GM13976 (cell line): ENCODE results near the gene MRPS22.

Experiments
- DNase-seq: peaks from one replicate; pipeline ENCODE4 v3.0.0; 2012; ENCODE audit warnings: low spot score
- CTCF ChIP-seq: IDR thresholded peaks from 2 replicates; pipeline ENCODE4 v1.5.1; 2012; ENCODE audit warnings: borderline replicate concordance, mild to moderate bottlenecking; ENCODE audit not compliant: insufficient read depth; ENCODE audit errors: extremely low read depth, missing control alignments, control extremely low read depth
- in situ Hi-C: fragments of 300-500 bp; cut with MboI; formaldehyde crosslinking; loops from one replicate; pipeline ENCODE4 v1.12.0; 2022; ENCODE audit warnings: low sequenced_read_pairs, mixed read lengths, inconsistent platforms; ENCODE audit not compliant: unreplicated experiment

Gene MRPS22

GRCh38 chr3:139343895-139344856, at the start of gene MRPS22:
MRPS22 (plus strand) TSS chr3:139344020; CDS start chr3:139344027, 7 bp downstream.
- peak; percentile 91 for DNase-seq
- no peak for TF ChIP-seq CTCF
- in situ Hi-C loops: no loop called here

- no peak for DNase-seq
These were observed 48.8 kb upstream of the MRPS22 start for GRCh38 chr3:139295040-139295439.

DNA sequence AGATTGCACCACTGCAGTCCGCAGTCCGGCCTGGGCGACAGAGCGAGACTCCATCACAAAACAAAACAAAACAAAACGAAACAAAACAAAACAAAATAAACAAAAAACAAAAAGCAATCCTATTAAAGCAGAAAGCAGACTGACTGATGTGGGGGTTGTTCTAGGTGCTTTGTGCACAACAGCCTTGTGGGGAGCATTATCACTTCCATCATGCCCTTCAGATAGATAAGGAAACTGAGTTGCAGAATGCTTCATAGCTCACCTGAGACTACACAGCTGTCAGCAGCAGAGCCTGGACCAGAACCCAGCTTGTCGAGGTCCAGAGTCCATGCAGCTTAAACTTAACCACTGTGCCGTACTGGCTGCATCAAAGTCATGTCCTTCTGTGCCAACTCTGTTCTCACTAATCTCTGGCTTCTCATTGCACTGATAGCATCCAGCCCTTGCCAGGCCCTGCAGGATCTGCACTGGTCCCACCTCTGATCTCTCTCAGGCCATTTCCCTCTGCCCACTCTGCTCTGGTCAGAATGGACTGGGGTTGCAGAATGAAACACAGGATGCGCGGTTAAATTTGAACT, 47.6 kb upstream of the MRPS22 start:
- in situ Hi-C loops: no loop called here
- no peak for DNase-seq
- TF ChIP-seq CTCF: no peak

More at GRCh38 chr3:139295040-139295439, 48.8 kb upstream of the MRPS22 start:
- no peak for TF ChIP-seq CTCF
- in situ Hi-C loops: no loop called here

GRCh38 chr3:139297588-139298311, 46.1 kb upstream of the MRPS22 start:
- in situ Hi-C loops: no loop called here
- no peak for DNase-seq
- TF ChIP-seq CTCF: no peak

GRCh38 chr3:139299261-139300132, 44.3 kb upstream of the MRPS22 start:
- TF ChIP-seq CTCF: no peak
- in situ Hi-C loops: no loop called here

More at GRCh38 chr3:139299261-139300132, 44.3 kb upstream of the MRPS22 start:
- DNase-seq: no peak
